IMR-90 (cell line): ENCODE data around the gene RAD51B.

Experiments used
- CHD1 ChIP-seq: IDR thresholded peaks from 2 replicates; pipeline ENCODE4 v1.6.1; 2012; ENCODE audit warnings: low read depth, low read length, improper control_type of control experiment
- MAFK ChIP-seq: IDR thresholded peaks from 2 replicates; pipeline ENCODE4 v1.6.1; 2012; ENCODE audit warnings: low read depth, low read length, improper control_type of control experiment
- MAZ ChIP-seq: IDR thresholded peaks from 2 replicates; pipeline ENCODE4 v1.6.1; 2012; ENCODE audit warnings: low read depth, mild to moderate bottlenecking, low read length, improper control_type of control experiment, moderate library complexity, borderline replicate concordance
- MXI1 ChIP-seq: IDR thresholded peaks from 2 replicates; pipeline ENCODE4 v1.6.1; 2012; ENCODE audit warnings: low read depth, mild to moderate bottlenecking, low read length, moderate library complexity, borderline replicate concordance
- POLR2A ChIP-seq: IDR thresholded peaks from 2 replicates; pipeline ENCODE4 v1.6.1; 2012; ENCODE audit warnings: mild to moderate bottlenecking, low read depth, low read length
- TF ChIP-seq, protein P1 (sequence below): conservative IDR thresholded peaks from 2 replicates; pipeline ENCODE4 v1.5.1; 2012; ENCODE audit warnings: mild to moderate bottlenecking, low read depth, low read length, improper control_type of control experiment

DNA sequence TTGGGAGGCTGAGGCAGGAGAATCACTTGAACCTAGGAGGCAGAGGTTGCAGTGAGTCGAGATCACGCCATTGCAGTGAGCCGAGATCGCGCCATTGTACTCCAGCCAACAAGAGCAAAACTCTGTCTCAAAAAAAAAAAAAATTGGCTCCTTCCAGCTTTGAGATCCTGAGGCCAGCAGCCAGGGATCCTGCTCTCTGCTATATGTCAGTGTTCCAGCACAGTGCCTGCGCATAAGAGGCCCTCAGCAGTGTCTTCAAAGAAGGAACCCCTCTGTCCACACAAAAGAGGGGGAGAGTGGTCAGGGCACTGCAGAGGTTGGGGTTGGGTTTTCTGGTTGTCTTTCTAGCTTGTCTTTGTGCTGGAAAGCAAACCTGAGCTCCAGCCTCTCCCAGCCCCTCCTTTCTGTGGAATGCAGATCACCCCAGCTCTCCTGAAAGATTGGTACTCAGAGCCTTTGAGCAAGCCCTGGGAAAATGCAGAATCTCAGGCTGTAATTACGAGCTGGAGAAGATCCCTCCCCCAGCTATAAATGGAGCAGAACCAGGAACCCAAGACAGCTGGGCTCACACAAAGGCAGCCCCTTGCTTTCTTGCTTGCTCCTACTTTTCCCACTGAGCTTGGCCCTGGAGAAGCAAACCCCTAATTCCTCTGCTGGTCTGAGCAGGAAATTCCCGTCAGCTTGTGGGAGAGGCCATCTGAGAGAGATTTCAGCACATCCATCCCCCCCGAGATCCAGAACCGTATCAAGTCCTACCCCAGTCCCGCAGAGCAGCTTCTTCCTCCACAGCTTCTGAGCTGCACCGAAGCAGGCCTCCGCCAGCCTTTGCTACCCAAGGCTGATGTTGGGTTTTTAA, 767.5 kb downstream of the RAD51B start:
- TF ChIP-seq POLR2A (no peak), CHD1 (no peak), MXI1 (no peak), MAZ (no peak), MAFK (no peak)
- TF ChIP-seq, protein P1, sequence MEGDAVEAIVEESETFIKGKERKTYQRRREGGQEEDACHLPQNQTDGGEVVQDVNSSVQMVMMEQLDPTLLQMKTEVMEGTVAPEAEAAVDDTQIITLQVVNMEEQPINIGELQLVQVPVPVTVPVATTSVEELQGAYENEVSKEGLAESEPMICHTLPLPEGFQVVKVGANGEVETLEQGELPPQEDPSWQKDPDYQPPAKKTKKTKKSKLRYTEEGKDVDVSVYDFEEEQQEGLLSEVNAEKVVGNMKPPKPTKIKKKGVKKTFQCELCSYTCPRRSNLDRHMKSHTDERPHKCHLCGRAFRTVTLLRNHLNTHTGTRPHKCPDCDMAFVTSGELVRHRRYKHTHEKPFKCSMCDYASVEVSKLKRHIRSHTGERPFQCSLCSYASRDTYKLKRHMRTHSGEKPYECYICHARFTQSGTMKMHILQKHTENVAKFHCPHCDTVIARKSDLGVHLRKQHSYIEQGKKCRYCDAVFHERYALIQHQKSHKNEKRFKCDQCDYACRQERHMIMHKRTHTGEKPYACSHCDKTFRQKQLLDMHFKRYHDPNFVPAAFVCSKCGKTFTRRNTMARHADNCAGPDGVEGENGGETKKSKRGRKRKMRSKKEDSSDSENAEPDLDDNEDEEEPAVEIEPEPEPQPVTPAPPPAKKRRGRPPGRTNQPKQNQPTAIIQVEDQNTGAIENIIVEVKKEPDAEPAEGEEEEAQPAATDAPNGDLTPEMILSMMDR = no peak
